ENCODE measurements around the gene IBA57.
"Not testable (repeated sequence)": the region's sequence is repeated elsewhere in the genome, so short reads cannot be mapped to it uniquely, and the experiment has no call there.

The IBA57 gene

GRCh38 chr1:228212966-228213844 lies 47.6 kb downstream of the IBA57 start:
- peak; percentile 96 for DNase-seq (ENCODE audit: low spot score)

- no peak for DNase-seq (ENCODE audit: low spot score)
These were observed 48.6 kb downstream of the IBA57 start for GRCh38 chr1:228213917-228214808.

DNA sequence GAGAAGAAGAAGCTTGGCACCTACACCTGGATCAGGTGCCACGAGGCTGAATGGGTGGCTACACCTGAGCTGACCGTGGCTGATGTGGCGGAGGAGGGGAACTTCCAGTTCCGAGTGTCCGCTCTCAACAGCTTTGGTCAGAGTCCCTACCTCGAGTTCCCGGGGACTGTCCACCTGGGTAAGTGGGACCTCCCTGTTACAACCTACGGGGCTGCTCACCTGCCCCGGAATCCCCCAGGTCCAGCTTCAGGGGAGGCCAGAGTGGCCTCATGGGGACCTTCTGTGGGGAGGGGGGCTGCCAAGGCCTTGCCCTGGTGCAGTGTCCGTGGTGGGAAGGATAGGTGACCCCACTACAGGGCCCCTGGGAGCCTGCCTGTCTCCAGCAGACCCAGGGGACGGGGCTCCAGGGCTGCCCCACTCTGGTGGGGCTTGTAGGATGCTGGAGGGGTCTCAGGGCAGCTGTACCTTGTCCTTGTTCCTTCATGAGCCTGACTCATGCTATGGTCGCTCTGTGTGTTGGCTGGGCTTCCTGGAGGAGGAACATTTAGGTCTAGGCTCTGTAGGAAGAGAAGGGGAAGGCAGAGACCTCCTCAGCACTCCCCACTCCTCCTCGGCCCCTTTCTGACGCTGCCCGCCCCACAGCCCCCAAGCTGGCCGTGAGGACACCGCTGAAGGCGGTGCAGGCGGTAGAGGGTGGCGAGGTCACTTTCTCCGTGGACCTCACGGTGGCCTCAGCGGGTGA lies 49.5 kb downstream of the IBA57 start:
- no peak for DNase-seq (ENCODE audit: low spot score)

DNA sequence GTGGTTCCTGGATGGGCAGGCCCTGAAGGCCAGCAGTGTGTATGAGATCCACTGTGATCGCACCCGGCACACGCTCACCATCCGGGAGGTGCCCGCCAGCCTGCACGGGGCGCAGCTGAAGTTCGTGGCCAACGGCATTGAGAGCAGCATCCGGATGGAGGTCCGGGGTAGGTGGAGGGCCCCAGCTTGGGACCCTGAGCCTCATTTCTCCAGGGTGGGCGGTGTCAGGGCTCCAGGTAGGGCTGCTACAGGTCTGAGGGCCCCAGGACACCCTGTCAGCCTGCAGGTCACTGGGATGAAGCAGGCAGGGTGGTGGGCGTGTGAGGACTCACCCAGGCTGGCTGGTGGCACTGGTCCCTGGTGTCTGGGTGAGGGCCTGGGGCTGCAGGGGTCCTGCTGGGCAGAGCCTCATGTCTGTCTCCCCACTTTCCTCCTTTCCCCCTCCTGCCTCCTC lies 50.1 kb downstream of the IBA57 start:
- no peak for DNase-seq (ENCODE audit: low spot score)

DNA sequence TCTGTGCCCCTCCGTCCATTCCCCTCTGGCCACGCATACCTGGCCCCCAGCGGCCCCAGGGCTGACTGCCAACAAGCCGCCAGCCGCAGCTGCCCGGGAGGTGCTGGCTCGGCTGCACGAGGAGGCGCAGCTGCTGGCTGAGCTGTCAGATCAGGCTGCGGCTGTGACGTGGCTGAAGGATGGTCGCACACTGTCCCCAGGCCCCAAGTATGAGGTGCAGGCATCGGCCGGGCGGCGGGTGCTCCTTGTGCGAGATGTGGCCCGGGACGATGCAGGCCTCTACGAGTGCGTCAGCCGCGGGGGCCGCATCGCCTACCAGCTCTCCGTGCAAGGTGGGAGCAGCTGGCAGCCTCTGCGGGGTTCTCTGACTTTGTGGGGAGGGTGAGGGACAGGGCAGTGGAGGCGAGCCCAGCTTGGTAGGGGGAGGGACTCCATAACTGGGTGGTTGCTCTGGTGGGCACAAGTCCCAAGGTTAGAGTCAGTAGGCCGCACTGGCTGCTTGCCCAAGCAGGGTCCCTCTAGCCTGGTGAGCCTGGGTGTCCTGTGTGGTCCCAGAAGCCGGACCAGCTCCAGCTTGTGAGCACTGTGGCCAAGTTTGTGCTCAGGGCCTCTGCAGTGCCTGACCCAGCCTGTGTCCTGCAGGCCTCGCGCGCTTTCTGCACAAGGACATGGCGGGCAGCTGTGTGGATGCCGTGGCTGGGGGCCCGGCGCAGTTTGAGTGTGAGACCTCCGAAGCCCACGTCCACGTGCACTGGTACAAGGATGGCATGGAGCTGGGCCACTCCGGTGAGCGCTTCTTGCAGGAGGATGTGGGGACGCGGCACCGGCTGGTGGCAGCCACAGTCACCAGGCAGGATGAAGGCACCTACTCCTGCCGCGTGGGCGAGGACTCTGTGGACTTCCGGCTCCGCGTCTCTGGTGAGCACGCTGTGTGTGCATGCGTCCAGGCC lies 51.0 kb downstream of the IBA57 start:
- DNase-seq (ENCODE audit: low spot score): no peak

- peak; percentile 49 for DNase-seq (ENCODE audit: low spot score)
These were observed 52.1 kb downstream of the IBA57 start for GRCh38 chr1:228217551-228218344.

DNA sequence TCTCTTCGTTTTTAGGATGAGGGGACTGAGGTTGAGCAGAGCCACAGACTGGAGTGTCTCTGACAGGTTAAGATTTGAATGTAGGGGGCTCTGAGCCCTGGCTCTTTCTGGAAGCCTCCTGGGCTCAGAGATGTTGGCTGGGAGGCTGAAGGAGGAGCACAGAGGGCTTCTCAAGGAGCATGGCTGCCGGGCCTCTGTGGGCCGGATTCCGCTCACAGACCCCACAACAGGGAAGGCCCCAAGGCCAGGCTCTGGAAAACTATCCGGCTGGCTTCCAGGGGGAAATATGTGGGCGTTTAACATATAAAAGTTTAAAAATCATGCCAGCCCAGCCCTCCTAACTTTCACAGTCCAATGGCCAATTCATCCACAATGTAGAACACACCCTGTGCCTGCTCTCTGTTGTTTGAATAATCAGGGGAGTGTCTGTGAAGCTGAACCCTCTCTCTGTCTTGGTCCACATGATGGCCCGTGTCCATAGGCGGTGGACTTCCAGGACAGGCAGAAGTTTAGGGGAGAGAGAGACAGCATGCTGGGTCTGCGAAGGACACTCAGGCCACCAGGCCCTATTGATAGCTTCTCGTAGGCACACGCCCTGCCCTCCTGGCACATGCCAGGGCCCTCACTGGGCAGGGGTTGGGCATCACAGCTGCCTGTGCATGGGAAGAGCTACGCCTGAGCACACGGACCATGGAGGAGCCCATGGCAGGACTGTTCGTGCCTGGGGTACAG lies 53.1 kb downstream of the IBA57 start:
- DNase-seq (ENCODE audit: low spot score): no peak

DNA sequence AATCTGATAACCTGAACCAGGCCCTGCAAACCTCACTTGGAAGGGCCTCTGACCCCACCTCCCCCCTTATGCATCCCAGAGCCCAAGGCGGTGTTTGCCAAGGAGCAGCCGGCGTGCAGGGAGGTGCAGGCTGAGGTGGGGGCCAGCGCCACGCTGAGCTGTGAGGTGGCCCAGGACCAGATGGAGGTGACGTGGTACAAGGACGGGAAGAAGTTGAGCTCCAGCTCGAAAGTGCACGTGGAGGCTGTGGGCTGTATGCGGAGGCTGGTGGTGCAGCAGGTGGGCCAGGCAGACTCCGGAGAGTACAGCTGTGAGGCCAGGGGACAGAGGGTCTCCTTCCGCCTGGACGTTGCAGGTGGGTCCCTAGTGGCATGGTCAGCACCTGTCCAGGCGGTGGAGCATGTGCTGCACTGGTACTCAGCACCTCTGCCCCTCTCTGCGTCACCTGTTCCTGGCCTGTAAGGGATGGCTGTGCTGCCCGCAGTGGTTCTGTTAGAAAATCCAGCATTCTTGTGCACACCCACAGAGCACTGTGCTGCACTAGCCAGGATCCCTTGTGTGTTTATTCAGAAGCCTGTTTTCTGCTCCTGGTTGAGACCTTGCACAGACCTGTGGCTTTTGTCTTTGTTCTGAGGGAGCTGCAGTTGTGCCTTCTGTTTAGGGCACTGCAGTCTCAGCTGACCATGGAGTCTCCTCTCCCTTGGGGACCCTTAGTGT lies 53.8 kb downstream of the IBA57 start:
- DNase-seq (ENCODE audit: low spot score): no peak

DNA sequence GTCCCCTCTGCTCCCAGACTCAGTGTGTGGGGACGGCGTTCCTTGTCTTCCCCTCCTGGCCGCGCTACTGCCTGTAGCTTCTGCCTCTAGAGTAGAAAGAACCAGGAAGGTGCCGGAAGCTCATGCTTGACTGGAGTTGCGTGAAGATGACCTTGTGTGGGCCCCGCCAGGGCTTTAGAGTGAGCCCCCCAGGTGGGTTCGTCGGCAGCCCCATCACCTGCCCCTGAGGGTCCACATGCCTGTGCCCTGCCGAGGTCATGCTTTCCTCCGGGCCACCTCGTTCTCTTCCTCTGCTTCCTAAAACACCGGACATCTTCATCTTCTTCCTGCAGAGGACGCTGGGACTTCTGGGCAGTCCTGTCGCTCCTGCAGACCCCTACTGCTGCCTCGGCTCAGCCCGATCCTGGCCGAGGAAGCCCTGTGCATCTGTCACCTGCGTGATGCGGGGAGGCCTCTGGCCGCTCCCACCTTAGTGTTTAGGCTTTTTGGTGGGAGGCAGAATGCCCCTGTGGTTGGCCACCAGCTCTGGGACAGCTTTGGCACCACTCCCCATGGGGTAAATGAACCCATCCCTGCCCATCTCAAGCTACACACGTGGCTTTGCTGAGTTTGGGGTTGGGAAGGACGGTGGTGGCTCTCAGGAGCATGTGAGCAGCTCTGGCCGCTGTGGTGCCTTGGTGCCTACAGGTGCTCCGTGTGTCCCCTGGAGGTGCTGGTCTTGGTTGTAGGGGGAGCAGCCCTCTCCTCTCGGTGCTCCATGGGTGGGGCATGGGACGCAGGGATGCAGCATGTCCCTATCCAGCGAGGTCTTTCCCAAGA lies 54.6 kb downstream of the IBA57 start:
- no peak for DNase-seq (ENCODE audit: low spot score)

DNA sequence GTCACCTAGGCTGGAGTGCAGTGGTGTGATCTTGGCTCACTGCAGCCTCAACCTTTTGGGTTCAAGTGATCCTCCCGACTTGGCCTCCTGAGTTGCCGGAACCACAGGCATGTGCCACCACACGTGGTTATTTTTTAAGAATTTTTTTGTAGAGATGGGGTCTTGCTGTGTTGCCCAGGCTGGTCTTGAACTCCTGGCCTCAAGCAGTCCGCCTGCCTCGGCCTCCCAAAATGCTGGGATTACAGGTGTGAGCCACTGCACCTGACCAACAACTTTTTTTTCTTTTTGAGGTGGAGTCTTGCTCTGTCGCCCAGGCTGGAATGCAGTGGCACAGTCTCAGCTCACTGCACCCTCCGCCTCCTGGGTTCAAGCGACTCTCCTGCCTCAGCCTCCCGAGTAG lies 55.5 kb downstream of the IBA57 start:
- DNase-seq (ENCODE audit: low spot score): not testable (repeated sequence)

DNA sequence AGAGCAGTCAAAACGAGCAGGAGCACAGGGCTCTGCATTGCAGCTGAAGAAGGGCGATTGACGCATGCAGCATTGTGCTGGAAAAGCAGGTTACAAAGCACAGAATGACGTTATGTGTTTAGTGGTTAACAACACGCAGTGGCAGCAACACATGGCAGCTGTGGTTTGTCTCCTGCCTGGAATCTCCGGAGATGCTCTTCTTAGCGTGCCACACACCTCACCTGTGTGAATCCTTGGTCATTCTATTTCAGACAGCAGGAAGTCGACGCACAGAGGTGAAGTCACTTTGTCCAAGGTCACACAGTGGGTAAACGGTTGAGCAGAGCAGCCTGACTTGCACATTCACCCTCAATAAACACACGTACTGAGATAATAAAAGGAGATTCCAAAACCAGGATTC lies 56.9 kb downstream of the IBA57 start:
- DNase-seq (ENCODE audit: low spot score): no peak

DNA sequence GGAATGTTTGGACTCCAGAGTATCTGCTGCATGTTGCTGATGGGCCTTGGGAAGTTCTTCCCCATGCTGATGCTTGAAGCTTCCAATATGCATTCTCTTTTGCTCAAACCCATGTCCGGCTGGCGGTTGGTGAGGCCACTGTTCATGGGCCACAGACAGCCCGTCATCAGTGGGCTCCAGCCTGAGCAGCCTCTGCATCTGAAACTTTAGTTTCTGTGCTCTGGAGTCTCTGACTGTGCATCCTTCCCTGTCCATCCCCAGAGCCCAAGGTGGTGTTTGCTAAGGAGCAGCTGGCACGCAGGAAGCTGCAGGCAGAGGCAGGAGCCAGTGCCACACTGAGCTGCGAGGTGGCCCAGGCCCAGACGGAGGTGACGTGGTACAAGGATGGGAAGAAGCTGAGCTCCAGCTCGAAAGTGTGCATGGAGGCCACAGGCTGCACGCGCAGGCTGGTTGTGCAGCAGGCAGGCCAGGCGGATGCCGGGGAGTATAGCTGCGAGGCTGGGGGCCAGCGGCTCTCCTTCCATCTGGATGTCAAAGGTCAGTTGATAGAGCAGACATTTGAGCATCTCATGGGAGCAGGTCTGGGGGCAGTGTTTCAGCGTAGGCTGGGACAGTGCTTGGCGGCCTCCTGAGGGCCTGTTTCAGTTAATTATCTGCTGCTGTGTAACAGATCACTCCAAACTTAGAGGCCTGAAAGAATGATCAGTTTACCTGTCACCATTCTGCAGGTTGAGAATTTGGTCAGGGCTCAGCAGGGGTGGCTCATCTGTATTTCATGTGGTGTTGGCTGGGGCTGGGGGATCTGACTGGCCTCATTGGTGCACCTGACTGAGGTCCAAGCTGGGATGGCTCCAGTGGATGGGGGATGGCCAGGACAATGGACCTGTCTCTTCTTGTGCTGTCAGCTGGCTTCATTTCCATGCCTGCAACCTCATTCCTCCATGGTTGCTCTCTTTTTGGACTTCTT lies 58.9 kb downstream of the IBA57 start:
- no peak for DNase-seq (ENCODE audit: low spot score)

DNA sequence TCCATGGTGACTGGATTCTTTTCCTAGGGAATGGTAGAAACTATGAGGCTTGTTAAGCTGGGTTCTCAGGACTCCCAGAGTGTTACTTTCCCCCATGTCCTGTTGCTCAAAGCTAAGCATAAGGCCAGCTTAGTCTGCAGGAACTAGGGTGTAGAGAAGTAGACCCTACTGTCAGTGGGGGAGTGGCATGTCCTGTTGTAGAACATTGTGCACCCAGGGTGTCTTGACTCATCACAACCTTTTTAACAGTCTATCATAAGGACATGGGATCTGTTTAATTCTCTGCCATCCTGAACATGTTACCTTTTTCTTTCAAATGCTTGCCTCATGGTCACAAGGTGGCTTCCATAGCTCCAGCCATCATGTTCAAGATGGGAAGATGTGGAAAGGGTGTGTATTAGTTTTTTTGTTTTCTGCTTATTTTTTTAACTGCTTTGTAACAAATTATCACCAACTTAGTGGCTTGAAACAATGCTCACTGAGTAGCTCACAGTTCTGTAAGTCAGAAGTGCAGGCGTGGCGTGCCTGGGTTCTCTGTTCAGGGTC lies 59.6 kb downstream of the IBA57 start:
- DNase-seq (ENCODE audit: low spot score): no peak

GRCh38 chr1:228225740-228226139 lies 60.1 kb downstream of the IBA57 start:
- DNase-seq (ENCODE audit: low spot score): no peak

- DNase-seq (ENCODE audit: low spot score): no peak
These were observed 60.7 kb downstream of the IBA57 start for GRCh38 chr1:228226141-228226874.
